OCI-LY7 (cell line): ENCODE results near the gene FAM13A. TPM values are rescaled to one million over a fixed set of nuclear protein-coding genes. Genes with fewer than 3 reads are reported as not detected.

Source experiments
- BruUV-seq: library from RNA; stranded (reverse); fragments of 400-500 nt; replicated peaks from 2 replicates; lab custom pipeline; 2021; lab: Mats Ljungman, UMichigan
- CTCF ChIA-PET: fragments of 300-600 bp; sonication (Branson Sonifier 250); formaldehyde crosslinking; loops from one replicate; lab custom pipeline; 2022; ENCODE audit warnings: antibody characterized with exemption; ENCODE audit not compliant: unreplicated experiment; lab: Charles Lee
- POLR2A ChIA-PET: fragments of 300-600 bp; sonication (Branson Sonifier 250); formaldehyde crosslinking; loops from one replicate; lab custom pipeline; 2022; ENCODE audit warnings: antibody characterized with exemption; lab: Charles Lee
- DNase-seq: peaks from one replicate; pipeline ENCODE4 v3.0.0-alpha.2; 2015; ENCODE audit warnings: low spot score
- H2AFZ ChIP-seq: fragments of 200-600 bp; sonication (generic), shearing (Covaris generic); 2 replicates; pipeline ENCODE4 v1.6.1; 2014; ENCODE audit warnings: mild to moderate bottlenecking, antibody characterized with exemption, low read length, moderate library complexity
- H3K27ac ChIP-seq: fragments of 200-600 bp; sonication (generic); 2 replicates; pipeline ENCODE4 v1.5.1; 2014; ENCODE audit warnings: mixed run types, low read depth, mild to moderate bottlenecking, moderate library complexity, low read length, inconsistent platforms; ENCODE audit not compliant: poor library complexity, severe bottlenecking
- H3K36me3 ChIP-seq: fragments of 200-600 bp; sonication (generic); 2 replicates; pipeline ENCODE4 v1.6.1; 2014; ENCODE audit warnings: mild to moderate bottlenecking, antibody characterized with exemption, low read length, moderate library complexity, mixed read lengths; ENCODE audit not compliant: insufficient read depth
- H3K4me1 ChIP-seq: fragments of 200-600 bp; sonication (generic); 2 replicates; pipeline ENCODE4 v1.5.1; 2014; ENCODE audit warnings: mild to moderate bottlenecking, low read length; ENCODE audit not compliant: insufficient read depth, poor library complexity, severe bottlenecking
- H3K4me2 ChIP-seq: fragments of 200-600 bp; sonication (generic); 2 replicates; pipeline ENCODE4 v1.6.1; 2014; ENCODE audit warnings: mild to moderate bottlenecking, low read length
- H3K4me3 ChIP-seq: fragments of 200-600 bp; sonication (generic); 2 replicates; pipeline ENCODE4 v1.5.1; 2014; ENCODE audit warnings: mild to moderate bottlenecking, low read depth, low read length; ENCODE audit not compliant: poor library complexity, severe bottlenecking
- H3K79me2 ChIP-seq: fragments of 200-600 bp; sonication (generic); 2 replicates; pipeline ENCODE4 v1.6.1; 2016; ENCODE audit warnings: low read depth, mild to moderate bottlenecking, low read length, moderate library complexity, mixed read lengths; ENCODE audit not compliant: insufficient read depth
- H3K9me2 ChIP-seq: fragments of 200-600 bp; sonication (generic); 2 replicates; pipeline ENCODE4 v1.6.1; 2016; ENCODE audit warnings: mild to moderate bottlenecking, low read length, mixed read lengths; ENCODE audit not compliant: insufficient read depth
- H3K9me3 ChIP-seq: fragments of 200-600 bp; sonication (generic); 2 replicates; pipeline ENCODE4 v1.6.1; 2014; ENCODE audit warnings: mild to moderate bottlenecking, mixed run types, low read length, mixed read lengths
- H4K20me1 ChIP-seq: fragments of 200-600 bp; sonication (generic); 2 replicates; pipeline ENCODE4 v1.6.1; 2014; ENCODE audit warnings: mild to moderate bottlenecking, antibody characterized with exemption, low read length, moderate library complexity, mixed read lengths; ENCODE audit not compliant: insufficient read depth
- EZH2phosphoT487 ChIP-seq: fragments of 200-600 bp; sonication (generic); IDR thresholded peaks from 2 replicates; pipeline ENCODE4 v1.6.1; 2018; ENCODE audit warnings: low read depth, borderline replicate concordance, mild to moderate bottlenecking, mixed run types, antibody characterized with exemption, low read length, moderate library complexity, mixed read lengths
- intact Hi-C: fragments of 100-400 bp; cut with micrococcal nuclease; formaldehyde crosslinking; loops from one replicate; pipeline ENCODE4 v1.10.0; 2022; ENCODE audit not compliant: unreplicated experiment
- total RNA-seq, 2 experiments: library from RNA; depleted of rRNA in 1 of 2; stranded (reverse); fragments of >200 nt in 1 of 2; shearing (Covaris generic) in 1 of 2; gene quantifications; 2 replicates each; pipeline ENCODE4 v1.2.3, GENCODE V29; 2014 to 2022
- TF ChIP-seq, protein P1 (sequence below): fragments of 200-600 bp; sonication (generic); conservative IDR thresholded peaks from 2 replicates; pipeline ENCODE4 v1.5.1; 2014; ENCODE audit warnings: mild to moderate bottlenecking, antibody characterized with exemption, low read length, moderate library complexity, mixed read lengths

FAM13A gene
- total RNA-seq, 2 experiments from 2014 or later, result not detected

DNA sequence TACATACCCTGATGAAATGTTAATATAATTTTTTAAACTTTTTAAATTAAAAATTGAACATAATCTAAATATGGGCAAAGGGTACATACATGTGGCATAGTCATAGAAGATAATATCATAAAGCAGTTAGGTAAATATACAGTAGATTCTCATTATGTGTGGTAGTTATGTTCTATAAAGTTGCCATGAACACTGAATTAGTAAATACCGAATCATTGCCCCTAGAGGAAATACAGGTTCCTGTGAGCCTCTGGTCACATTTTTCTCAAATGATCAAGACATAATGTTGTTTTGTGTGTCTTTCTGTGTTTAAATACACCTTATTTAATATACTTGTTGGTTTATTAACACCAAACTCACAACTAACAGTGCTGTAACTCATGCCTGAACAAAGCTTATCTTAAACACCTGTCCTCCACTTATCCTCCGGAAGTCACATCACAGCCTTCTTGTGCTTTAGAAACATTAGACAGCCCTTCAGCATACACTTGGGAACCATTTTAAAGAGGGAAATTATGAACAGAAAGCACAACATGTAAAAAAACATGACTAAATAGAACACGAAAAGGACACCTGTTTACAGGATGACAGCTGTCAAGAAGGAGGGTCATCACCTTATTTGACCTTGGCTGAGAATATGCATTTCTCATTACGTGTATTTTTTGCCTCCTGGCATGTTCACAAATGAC is 190.0 kb downstream of the FAM13A start:
- Histone ChIP-seq H3K9me2 (no peaks in the 10 kb centered on the region), H3K36me3 (no peaks in the 10 kb centered on the region), H3K4me1 (peaks cover 4% of the 10 kb centered on the region), H3K4me3 (no peak overlapping the region), H3K4me2 (no peak overlapping the region), H4K20me1 (no peaks in the 10 kb centered on the region), H3K27ac (no peak overlapping the region), H2AFZ (peak overlapping the region; percentile 50; the same call in 1 of the 2 replicates), H3K9me3 (no peaks in the 10 kb centered on the region), H3K79me2 (no peaks in the 10 kb centered on the region)
- TF ChIP-seq EZH2phosphoT487, result no peak
- TF ChIP-seq, protein P1, sequence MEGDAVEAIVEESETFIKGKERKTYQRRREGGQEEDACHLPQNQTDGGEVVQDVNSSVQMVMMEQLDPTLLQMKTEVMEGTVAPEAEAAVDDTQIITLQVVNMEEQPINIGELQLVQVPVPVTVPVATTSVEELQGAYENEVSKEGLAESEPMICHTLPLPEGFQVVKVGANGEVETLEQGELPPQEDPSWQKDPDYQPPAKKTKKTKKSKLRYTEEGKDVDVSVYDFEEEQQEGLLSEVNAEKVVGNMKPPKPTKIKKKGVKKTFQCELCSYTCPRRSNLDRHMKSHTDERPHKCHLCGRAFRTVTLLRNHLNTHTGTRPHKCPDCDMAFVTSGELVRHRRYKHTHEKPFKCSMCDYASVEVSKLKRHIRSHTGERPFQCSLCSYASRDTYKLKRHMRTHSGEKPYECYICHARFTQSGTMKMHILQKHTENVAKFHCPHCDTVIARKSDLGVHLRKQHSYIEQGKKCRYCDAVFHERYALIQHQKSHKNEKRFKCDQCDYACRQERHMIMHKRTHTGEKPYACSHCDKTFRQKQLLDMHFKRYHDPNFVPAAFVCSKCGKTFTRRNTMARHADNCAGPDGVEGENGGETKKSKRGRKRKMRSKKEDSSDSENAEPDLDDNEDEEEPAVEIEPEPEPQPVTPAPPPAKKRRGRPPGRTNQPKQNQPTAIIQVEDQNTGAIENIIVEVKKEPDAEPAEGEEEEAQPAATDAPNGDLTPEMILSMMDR, result no peak
- POLR2A ChIA-PET, result no interaction called here
- peak; percentile 0 for DNase-seq
- CTCF ChIA-PET, result no interaction called here
- BruUV-seq, result no TSS peak
- intact Hi-C loops, result no loop called here

DNA sequence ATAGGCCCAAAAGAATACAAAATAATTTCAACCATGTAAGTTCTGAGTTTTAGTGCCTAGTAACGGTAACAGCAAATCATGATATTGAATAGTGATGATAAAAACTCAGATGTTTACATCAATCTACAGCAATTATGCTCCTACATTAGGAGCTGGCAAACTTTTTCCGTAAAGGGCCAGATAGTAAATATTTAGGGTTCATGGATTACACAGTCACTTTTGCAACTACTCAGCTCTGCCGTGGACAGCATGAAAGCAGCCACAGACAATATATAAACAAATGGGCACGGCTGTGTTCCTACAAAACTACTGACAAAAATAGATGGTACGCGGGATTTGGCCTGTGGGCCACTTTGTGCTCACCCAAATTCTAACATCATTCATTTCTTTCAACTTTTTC is 191.5 kb downstream of the FAM13A start:
- ChIA-PET POLR2A (interaction anchor here (0.7 kb wide), 1 partner anchor 277 kb away, joined by 4 read pairs; no protein-coding TSS in a partner anchor), CTCF (no interaction called here)
- no TSS peak for BruUV-seq
- H3K79me2 ChIP-seq, result no peaks in the 10 kb centered on the region
- no peaks in the 10 kb centered on the region for H3K9me2 ChIP-seq
- H4K20me1 ChIP-seq, result no peaks in the 10 kb centered on the region
- intact Hi-C loops, result no loop called here
- H3K36me3 ChIP-seq, result no peaks in the 10 kb centered on the region
- H3K4me2 ChIP-seq, result no peak overlapping the region
- H3K9me3 ChIP-seq, result no peaks in the 10 kb centered on the region
- DNase-seq, result no peak
- H3K4me3 ChIP-seq, result no peak overlapping the region
- TF ChIP-seq EZH2phosphoT487, result no peak
- TF ChIP-seq, protein P1, result no peak
- H2AFZ ChIP-seq, result no peak overlapping the region
- peaks cover 4% of the 10 kb centered on the region for H3K4me1 ChIP-seq
- H3K27ac ChIP-seq, result no peak overlapping the region

DNA sequence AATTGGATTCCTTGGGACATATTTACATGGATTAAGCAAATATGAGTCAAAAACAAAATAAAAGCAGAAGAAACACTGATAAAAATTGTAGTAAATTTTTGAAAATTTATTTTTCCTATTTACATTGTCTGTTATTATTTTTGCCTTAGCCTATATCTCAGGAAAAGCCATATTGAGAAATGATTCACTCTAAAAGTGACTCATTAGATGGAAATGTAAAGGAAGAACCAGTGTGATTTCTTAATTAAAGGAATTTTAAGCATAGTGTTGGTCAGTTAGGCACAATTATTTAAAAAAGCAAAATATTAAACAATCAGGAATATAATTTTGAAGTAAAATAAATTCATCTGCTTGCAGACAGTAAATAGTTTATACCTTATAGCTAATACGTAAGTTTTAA is 191.9 kb downstream of the FAM13A start:
- no peaks in the 10 kb centered on the region for H3K79me2 ChIP-seq
- TF ChIP-seq EZH2phosphoT487, result no peak
- TF ChIP-seq, protein P1, result no peak
- H3K27ac ChIP-seq, result no peak overlapping the region
- no peaks in the 10 kb centered on the region for H3K36me3 ChIP-seq
- no peak overlapping the region for H3K4me3 ChIP-seq
- ChIA-PET POLR2A (interaction anchor here (0.7 kb wide), 1 partner anchor 277 kb away, joined by 4 read pairs; no protein-coding TSS in a partner anchor), CTCF (no interaction called here)
- H3K9me2 ChIP-seq, result no peaks in the 10 kb centered on the region
- no peak overlapping the region for H3K4me2 ChIP-seq
- no TSS peak for BruUV-seq
- no peaks in the 10 kb centered on the region for H4K20me1 ChIP-seq
- intact Hi-C loops, result no loop called here
- no peaks in the 10 kb centered on the region for H3K9me3 ChIP-seq
- DNase-seq, result no peak
- peaks cover 4% of the 10 kb centered on the region for H3K4me1 ChIP-seq
- H2AFZ ChIP-seq, result no peak overlapping the region
